Ascending aorta (tissue), 2 donors: ENCODE data around the gene CD1B. TPM values are rescaled to one million over a fixed set of nuclear protein-coding genes. Genes with fewer than 3 reads are reported as not detected.

Experiments
- DNase-seq, 2 donors: peaks; one replicate each; pipeline ENCODE4 v3.0.0-alpha.2; 2019; ENCODE audit warnings: low spot score in 2 of 2
- H3K27ac ChIP-seq, 2 donors: fragments of 200-600 bp; sonication (generic); one replicate each; pipeline ENCODE4 v1.5.1; 2016 to 2017; ENCODE audit warnings: mild to moderate bottlenecking in 1 of 2
- H3K27me3 ChIP-seq: fragments of 200-600 bp; sonication (generic); one replicate; pipeline ENCODE4 v1.5.1; 2017
- H3K36me3 ChIP-seq, 2 donors: fragments of 200-600 bp; sonication (generic); one replicate each; pipeline ENCODE4 v1.5.1; 2016
- H3K4me1 ChIP-seq, 2 donors: fragments of 200-600 bp; sonication (generic); one replicate each; pipeline ENCODE4 v1.5.1; 2016 to 2017; ENCODE audit warnings: mild to moderate bottlenecking in 1 of 2
- H3K4me3 ChIP-seq, 2 donors: fragments of 200-600 bp; sonication (generic); one replicate each; pipeline ENCODE4 v1.5.1; 2016 to 2017; ENCODE audit warnings: mild to moderate bottlenecking in 1 of 2
- H3K9me3 ChIP-seq, 2 donors: fragments of 200-600 bp; sonication (generic); one replicate each; pipeline ENCODE4 v1.5.1; 2016
- intact Hi-C: fragments of 100-400 bp; cut with DNase I; formaldehyde crosslinking; loops from one replicate; pipeline ENCODE4 v1.15.1; 2023
- total RNA-seq: library from RNA; depleted of rRNA; stranded (reverse); fragments of >200 nt; gene quantifications from one replicate; pipeline ENCODE4 v1.1.0, GENCODE V29; 2016
- TF ChIP-seq, protein P1 (sequence below), 3 experiments: fragments of 200-600 bp in 2 of 3; fragments of 450-650 bp in 1 of 3; sonication (generic) in 2 of 3; IDR thresholded peaks; one replicate each; pipeline ENCODE4 v1.5.1; 2016 to 2019; ENCODE audit warnings: antibody characterized with exemption in 3 of 3, mild to moderate bottlenecking in 1 of 3, moderate library complexity in 1 of 3

CD1B gene
- total RNA-seq, 1 donor from 2014 or later = not detected

DNA sequence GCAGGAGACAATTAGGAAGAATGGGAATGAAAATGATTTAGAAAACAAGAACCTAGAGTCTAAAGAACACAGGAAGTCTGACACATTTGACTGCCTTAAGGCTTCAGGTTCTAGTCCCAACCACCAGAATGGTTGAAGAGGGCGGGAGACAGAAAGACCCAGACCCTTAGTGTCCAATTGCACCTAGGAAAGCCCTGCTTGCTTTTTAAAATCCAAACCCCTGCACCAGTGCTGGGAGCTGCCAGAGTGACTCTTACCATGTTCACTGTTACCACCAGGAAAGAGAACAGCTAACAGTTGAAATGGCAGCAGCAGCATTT is 265 bp downstream of the CD1B start:
- H3K27ac ChIP-seq = no peak overlapping the region
- no peaks in the 10 kb centered on the region for H3K36me3 ChIP-seq
- no peaks in the 10 kb centered on the region for H3K4me1 ChIP-seq
- intact Hi-C loops = no loop called here
- no peak overlapping the region for H3K4me3 ChIP-seq
- no peaks in the 10 kb centered on the region for H3K27me3 ChIP-seq
- no peak for DNase-seq
- H3K9me3 ChIP-seq = peaks cover 0 to 3% of the 10 kb centered on the region in 2 donors
- TF ChIP-seq, protein P1, sequence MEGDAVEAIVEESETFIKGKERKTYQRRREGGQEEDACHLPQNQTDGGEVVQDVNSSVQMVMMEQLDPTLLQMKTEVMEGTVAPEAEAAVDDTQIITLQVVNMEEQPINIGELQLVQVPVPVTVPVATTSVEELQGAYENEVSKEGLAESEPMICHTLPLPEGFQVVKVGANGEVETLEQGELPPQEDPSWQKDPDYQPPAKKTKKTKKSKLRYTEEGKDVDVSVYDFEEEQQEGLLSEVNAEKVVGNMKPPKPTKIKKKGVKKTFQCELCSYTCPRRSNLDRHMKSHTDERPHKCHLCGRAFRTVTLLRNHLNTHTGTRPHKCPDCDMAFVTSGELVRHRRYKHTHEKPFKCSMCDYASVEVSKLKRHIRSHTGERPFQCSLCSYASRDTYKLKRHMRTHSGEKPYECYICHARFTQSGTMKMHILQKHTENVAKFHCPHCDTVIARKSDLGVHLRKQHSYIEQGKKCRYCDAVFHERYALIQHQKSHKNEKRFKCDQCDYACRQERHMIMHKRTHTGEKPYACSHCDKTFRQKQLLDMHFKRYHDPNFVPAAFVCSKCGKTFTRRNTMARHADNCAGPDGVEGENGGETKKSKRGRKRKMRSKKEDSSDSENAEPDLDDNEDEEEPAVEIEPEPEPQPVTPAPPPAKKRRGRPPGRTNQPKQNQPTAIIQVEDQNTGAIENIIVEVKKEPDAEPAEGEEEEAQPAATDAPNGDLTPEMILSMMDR (IDR thresholded peaks at IDR 0.05) = no peak

- no peak overlapping the region for H3K27ac ChIP-seq
- no peak overlapping the region for H3K4me3 ChIP-seq
- TF ChIP-seq, protein P1 (IDR thresholded peaks at IDR 0.05) = no peak
- DNase-seq = no peak
- intact Hi-C loops = no loop called here
- no peaks in the 10 kb centered on the region for H3K36me3 ChIP-seq
- peaks cover 0 to 3% of the 10 kb centered on the region in 2 donors for H3K9me3 ChIP-seq
- no peaks in the 10 kb centered on the region for H3K27me3 ChIP-seq
- no peaks in the 10 kb centered on the region for H3K4me1 ChIP-seq
Measured at GRCh38 chr1:158330391-158331105, 783 bp downstream of the CD1B start.

- no peak overlapping the region for H3K4me3 ChIP-seq
- peaks cover 0 to 3% of the 10 kb centered on the region in 2 donors for H3K9me3 ChIP-seq
- DNase-seq = no peak
- intact Hi-C loops = no loop called here
- H3K27me3 ChIP-seq = no peaks in the 10 kb centered on the region
- no peak overlapping the region for H3K27ac ChIP-seq
- H3K36me3 ChIP-seq = no peaks in the 10 kb centered on the region
- no peaks in the 10 kb centered on the region for H3K4me1 ChIP-seq
- TF ChIP-seq, protein P1 (IDR thresholded peaks at IDR 0.05) = no peak
Measured at GRCh38 chr1:158329733-158330132, 1.6 kb downstream of the CD1B start.

DNA sequence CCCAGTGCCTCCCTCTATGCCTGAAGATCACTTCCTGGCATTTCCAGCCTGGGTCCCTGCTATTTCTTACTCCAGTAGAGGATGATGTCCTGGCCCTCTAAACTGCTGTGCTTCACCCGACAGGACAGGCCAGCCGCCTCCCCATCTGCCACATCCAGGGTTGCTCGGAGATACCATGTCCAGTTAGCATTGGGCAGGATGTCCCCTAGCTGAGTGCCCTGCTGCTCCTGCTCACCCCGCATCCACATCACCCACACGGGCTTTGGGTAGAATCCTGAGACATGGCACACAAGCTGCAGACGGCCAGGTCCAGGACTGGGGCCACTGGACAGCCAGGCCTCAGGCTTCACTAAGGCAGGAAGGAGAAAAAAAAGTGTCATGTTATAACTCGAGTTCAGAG is 2.0 kb downstream of the CD1B start:
- Histone ChIP-seq H3K27ac (no peak overlapping the region), H3K9me3 (peaks cover 0 to 3% of the 10 kb centered on the region in 2 donors), H3K36me3 (no peaks in the 10 kb centered on the region), H3K4me3 (no peak overlapping the region), H3K27me3 (no peaks in the 10 kb centered on the region), H3K4me1 (no peaks in the 10 kb centered on the region)
- intact Hi-C loops = no loop called here
- no peak for DNase-seq
- TF ChIP-seq, protein P1 (IDR thresholded peaks at IDR 0.05) = no peak

DNA sequence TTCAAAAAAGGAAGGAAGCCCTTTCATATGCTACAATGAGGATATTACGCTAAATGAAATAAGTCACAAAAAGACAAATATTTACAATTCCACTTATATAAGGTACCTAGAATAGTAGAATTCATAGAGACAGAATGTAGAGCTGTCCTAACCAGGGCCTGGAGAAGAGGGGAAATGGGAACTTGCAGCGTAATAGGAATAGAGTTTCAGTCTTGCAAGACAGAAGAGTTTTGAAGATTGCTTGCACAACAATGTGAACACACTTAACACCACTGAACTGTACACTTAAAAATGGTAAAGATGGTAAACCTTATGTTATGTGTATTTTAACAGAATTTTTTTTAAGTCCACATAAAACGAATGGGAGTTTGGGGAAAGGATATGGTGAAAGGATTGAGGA is 2.9 kb downstream of the CD1B start:
- DNase-seq = no peak
- Histone ChIP-seq H3K27me3 (no peaks in the 10 kb centered on the region), H3K4me1 (no peaks in the 10 kb centered on the region), H3K4me3 (no peak overlapping the region), H3K9me3 (peaks cover 0 to 3% of the 10 kb centered on the region in 2 donors), H3K27ac (no peak overlapping the region), H3K36me3 (no peaks in the 10 kb centered on the region)
- TF ChIP-seq, protein P1 (IDR thresholded peaks at IDR 0.05) = no peak
- intact Hi-C loops = no loop called here

GRCh38 chr1:158327481-158327880 is 3.9 kb downstream of the CD1B start:
- H3K4me1 ChIP-seq = no peaks in the 10 kb centered on the region
- intact Hi-C loops = no loop called here
- H3K9me3 ChIP-seq = peaks cover 0 to 3% of the 10 kb centered on the region in 2 donors
- no peak overlapping the region for H3K4me3 ChIP-seq
- H3K27ac ChIP-seq = no peak overlapping the region
- H3K36me3 ChIP-seq = no peaks in the 10 kb centered on the region
- DNase-seq = no peak
- no peaks in the 10 kb centered on the region for H3K27me3 ChIP-seq
- TF ChIP-seq, protein P1 (IDR thresholded peaks at IDR 0.05) = no peak
